HUES48 (cell line): ENCODE data around the gene EPS8L3.

Source experiments
- H3K27ac ChIP-seq: one replicate; pipeline ENCODE4 v1.7.0; 2013; ENCODE audit warnings: low read depth, low read length, inconsistent platforms
- H3K27me3 ChIP-seq: 2 replicates; pipeline ENCODE4 v1.6.1; 2013; ENCODE audit warnings: mild to moderate bottlenecking, low read length; ENCODE audit not compliant: control insufficient read depth, insufficient read depth
- H3K36me3 ChIP-seq: 2 replicates; pipeline ENCODE4 v1.6.1; 2013; ENCODE audit warnings: low read length; ENCODE audit not compliant: control insufficient read depth, insufficient read depth
- H3K4me1 ChIP-seq: 2 replicates; pipeline ENCODE4 v1.6.1; 2013; ENCODE audit warnings: mild to moderate bottlenecking, low read length; ENCODE audit not compliant: control insufficient read depth, insufficient read depth
- H3K4me3 ChIP-seq: 2 replicates; pipeline ENCODE4 v1.5.1; 2013; ENCODE audit warnings: mild to moderate bottlenecking, low read depth, low read length
- H3K9ac ChIP-seq: 2 replicates; pipeline ENCODE4 v1.6.1; 2013; ENCODE audit warnings: mild to moderate bottlenecking, low read depth, low read length, moderate library complexity
- H3K9me3 ChIP-seq: 2 replicates; pipeline ENCODE4 v1.6.1; 2013; ENCODE audit warnings: low read length; ENCODE audit not compliant: control insufficient read depth, insufficient read depth

The EPS8L3 gene

GRCh38 chr1:109776206-109776835, 12.6 kb upstream of the EPS8L3 start:
- no peak overlapping the region for H3K9ac ChIP-seq
- no peaks in the 10 kb centered on the region for H3K36me3 ChIP-seq
- no peaks in the 10 kb centered on the region for H3K27me3 ChIP-seq
- H3K27ac ChIP-seq = no peak overlapping the region
- H3K4me1 ChIP-seq = no peaks in the 10 kb centered on the region
- peaks cover 7% of the 10 kb centered on the region for H3K9me3 ChIP-seq
- no peak overlapping the region for H3K4me3 ChIP-seq

- Histone ChIP-seq H3K4me3 (no peak overlapping the region), H3K27me3 (no peaks in the 10 kb centered on the region), H3K4me1 (no peaks in the 10 kb centered on the region), H3K9ac (no peak overlapping the region), H3K9me3 (no peaks in the 10 kb centered on the region; the same call in 1 of the 2 replicates), H3K27ac (no peak overlapping the region), H3K36me3 (no peaks in the 10 kb centered on the region)
Observed at GRCh38 chr1:109775398-109775797, 11.7 kb upstream of the EPS8L3 start.

GRCh38 chr1:109773900-109774485, 10.3 kb upstream of the EPS8L3 start:
- no peaks in the 10 kb centered on the region for H3K4me1 ChIP-seq
- no peak overlapping the region for H3K9ac ChIP-seq
- H3K36me3 ChIP-seq = no peaks in the 10 kb centered on the region
- no peak overlapping the region for H3K4me3 ChIP-seq
- H3K9me3 ChIP-seq = no peaks in the 10 kb centered on the region
- no peaks in the 10 kb centered on the region for H3K27me3 ChIP-seq
- H3K27ac ChIP-seq = no peak overlapping the region

GRCh38 chr1:109773203-109773899, 9.6 kb upstream of the EPS8L3 start:
- Histone ChIP-seq H3K27ac (no peak overlapping the region), H3K4me1 (no peaks in the 10 kb centered on the region), H3K9me3 (no peaks in the 10 kb centered on the region), H3K27me3 (no peaks in the 10 kb centered on the region), H3K4me3 (no peak overlapping the region), H3K9ac (no peak overlapping the region), H3K36me3 (no peaks in the 10 kb centered on the region)

- no peaks in the 10 kb centered on the region for H3K4me1 ChIP-seq
- H3K27ac ChIP-seq = no peak overlapping the region
- H3K4me3 ChIP-seq = no peak overlapping the region
- H3K27me3 ChIP-seq = no peaks in the 10 kb centered on the region
- no peak overlapping the region for H3K9ac ChIP-seq
- H3K9me3 ChIP-seq = no peaks in the 10 kb centered on the region
- H3K36me3 ChIP-seq = no peaks in the 10 kb centered on the region
Observed at GRCh38 chr1:109772658-109773202, 9.0 kb upstream of the EPS8L3 start.

GRCh38 chr1:109771712-109772657, 8.3 kb upstream of the EPS8L3 start:
- no peak overlapping the region for H3K4me3 ChIP-seq
- no peaks in the 10 kb centered on the region for H3K4me1 ChIP-seq
- no peaks in the 10 kb centered on the region for H3K9me3 ChIP-seq
- H3K27ac ChIP-seq = no peak overlapping the region
- H3K36me3 ChIP-seq = no peaks in the 10 kb centered on the region
- no peaks in the 10 kb centered on the region for H3K27me3 ChIP-seq
- H3K9ac ChIP-seq = no peak overlapping the region

- H3K9me3 ChIP-seq = no peaks in the 10 kb centered on the region
- no peaks in the 10 kb centered on the region for H3K4me1 ChIP-seq
- no peak overlapping the region for H3K27ac ChIP-seq
- H3K4me3 ChIP-seq = no peak overlapping the region
- H3K27me3 ChIP-seq = no peaks in the 10 kb centered on the region
- no peak overlapping the region for H3K9ac ChIP-seq
- H3K36me3 ChIP-seq = no peaks in the 10 kb centered on the region
Observed at GRCh38 chr1:109770331-109771095, 6.8 kb upstream of the EPS8L3 start.

- H3K4me3 ChIP-seq = no peak overlapping the region
- no peak overlapping the region for H3K9ac ChIP-seq
- no peaks in the 10 kb centered on the region for H3K27me3 ChIP-seq
- H3K9me3 ChIP-seq = no peaks in the 10 kb centered on the region
- no peaks in the 10 kb centered on the region for H3K36me3 ChIP-seq
- no peak overlapping the region for H3K27ac ChIP-seq
- H3K4me1 ChIP-seq = no peaks in the 10 kb centered on the region
Observed at GRCh38 chr1:109769330-109770078, 5.8 kb upstream of the EPS8L3 start.

GRCh38 chr1:109768820-109769219, 5.1 kb upstream of the EPS8L3 start:
- H3K27me3 ChIP-seq = no peaks in the 10 kb centered on the region
- no peak overlapping the region for H3K27ac ChIP-seq
- H3K9ac ChIP-seq = no peak overlapping the region

GRCh38 chr1:109768335-109768650, 4.6 kb upstream of the EPS8L3 start:
- H3K9me3 ChIP-seq = no peaks in the 10 kb centered on the region
- H3K27ac ChIP-seq = no peak overlapping the region
- H3K9ac ChIP-seq = no peak overlapping the region
- no peaks in the 10 kb centered on the region for H3K27me3 ChIP-seq
- H3K4me1 ChIP-seq = no peaks in the 10 kb centered on the region
- no peak overlapping the region for H3K4me3 ChIP-seq
- no peaks in the 10 kb centered on the region for H3K36me3 ChIP-seq

More at GRCh38 chr1:109768820-109769219, 5.1 kb upstream of the EPS8L3 start:
- H3K4me1 ChIP-seq = no peaks in the 10 kb centered on the region
- no peaks in the 10 kb centered on the region for H3K36me3 ChIP-seq
- no peak overlapping the region for H3K4me3 ChIP-seq
- no peaks in the 10 kb centered on the region for H3K9me3 ChIP-seq
